Activated CD4-positive, alpha-beta memory T cell treated with anti-CD3 and anti-CD28 coated beads, Interleukin-2, amount 10 ng/mL, durations not matched to agents 7 days and 5 days (primary cell): ENCODE measurements around the gene STH. TPM values are rescaled to one million over a fixed set of nuclear protein-coding genes. Genes with fewer than 3 reads are reported as not detected.
"Not testable (repeated sequence)": the region's sequence is repeated elsewhere in the genome, so short reads cannot be mapped to it uniquely, and the experiment has no call there.

Source experiments
- CTCF ChIA-PET: fragments of 350-600 bp; sonication (Branson Sonifier 250); formaldehyde crosslinking; loops from one replicate; lab custom pipeline; 2021; ENCODE audit warnings: antibody characterized with exemption, inconsistent platforms; lab: Charles Lee
- POLR2A ChIA-PET: fragments of 350-600 bp; sonication (Branson Sonifier 250); formaldehyde crosslinking; loops from one replicate; lab custom pipeline; 2021; ENCODE audit warnings: antibody characterized with exemption; lab: Charles Lee
- DNase-seq: peaks from one replicate; pipeline ENCODE4 v3.0.0-alpha.2; 2020
- H3K27ac Mint-ChIP-seq: one replicate; pipeline ENCODE4 v1.8.0; 2021; ENCODE audit warnings: mild to moderate bottlenecking, mixed read lengths
- H3K27me3 Mint-ChIP-seq: one replicate; pipeline ENCODE4 v1.8.0; 2021; ENCODE audit warnings: mixed read lengths
- H3K36me3 Mint-ChIP-seq: one replicate; pipeline ENCODE4 v1.8.0; 2021; ENCODE audit warnings: low read depth, mixed read lengths
- H3K4me1 Mint-ChIP-seq: one replicate; pipeline ENCODE4 v1.8.0; 2021; ENCODE audit warnings: mixed read lengths
- H3K4me3 Mint-ChIP-seq: one replicate; pipeline ENCODE4 v1.8.0; 2021; ENCODE audit warnings: mild to moderate bottlenecking, mixed read lengths
- H3K9me3 Mint-ChIP-seq: one replicate; pipeline ENCODE4 v1.8.0; 2021; ENCODE audit warnings: mixed read lengths
- total RNA-seq, 2 experiments: library from RNA; stranded (reverse); gene quantifications; one replicate each; pipeline ENCODE4 v1.2.3, GENCODE V29; 2021

STH gene
- total RNA-seq = not detected

GRCh38 chr17:45998987-45999899 is at the start of gene STH:
Gene STH, plus strand, starts transcription at chr17:45999250. Its CDS starts 30 bp downstream, at chr17:45999280.
- Mint-ChIP-seq H3K4me3 (no peak within 1 kb of the TSS), H3K9me3 (no peaks in the 10 kb centered on the region), H3K36me3 (no peaks in the 10 kb centered on the region), H3K27ac (no peak within 1 kb of the TSS), H3K27me3 (no peaks in the 10 kb centered on the region), H3K4me1 (peaks cover 2% of the 10 kb centered on the region)
- no peak for DNase-seq
- POLR2A ChIA-PET = no interaction called here
- CTCF ChIA-PET = no interaction called here

GRCh38 chr17:45949755-45950320 is 49.2 kb upstream of the STH start:
- H3K36me3 Mint-ChIP-seq = no peaks in the 10 kb centered on the region
- CTCF ChIA-PET = interaction anchor here (0.9 to 1.9 kb wide), 7 partner anchors 10 to 310 kb away, joined by 4 to 7 read pairs (median 5); no protein-coding TSS in a partner anchor

GRCh38 chr17:45950888-45951287 is 48.2 kb upstream of the STH start:
- H3K36me3 Mint-ChIP-seq = no peaks in the 10 kb centered on the region
- ChIA-PET POLR2A (no interaction called here), CTCF (interaction anchor here (1.4 kb wide), 1 partner anchor 28 kb away, joined by 3 read pairs; no protein-coding TSS in a partner anchor)
- H3K4me1 Mint-ChIP-seq = peaks cover 12% of the 10 kb centered on the region
- H3K27ac Mint-ChIP-seq = no peak overlapping the region
- no peak for DNase-seq
- H3K27me3 Mint-ChIP-seq = peaks cover 24% of the 10 kb centered on the region
- no peaks in the 10 kb centered on the region for H3K9me3 Mint-ChIP-seq
- no peak overlapping the region for H3K4me3 Mint-ChIP-seq

More at GRCh38 chr17:45949755-45950320, 49.2 kb upstream of the STH start:
- Mint-ChIP-seq H3K4me1 (peaks cover 12% of the 10 kb centered on the region), H3K27me3 (peaks cover 24% of the 10 kb centered on the region), H3K27ac (no peak overlapping the region), H3K4me3 (no peak overlapping the region), H3K9me3 (no peaks in the 10 kb centered on the region)
- no peak for DNase-seq
- POLR2A ChIA-PET = no interaction called here

GRCh38 chr17:45951403-45951802 is 47.6 kb upstream of the STH start:
- CTCF ChIA-PET = interaction anchor here (1.4 kb wide), 1 partner anchor 27 kb away, joined by 3 read pairs; no protein-coding TSS in a partner anchor
- Mint-ChIP-seq H3K4me3 (no peak overlapping the region), H3K4me1 (peaks cover 12% of the 10 kb centered on the region), H3K27me3 (peaks cover 24% of the 10 kb centered on the region), H3K9me3 (no peaks in the 10 kb centered on the region), H3K36me3 (no peaks in the 10 kb centered on the region), H3K27ac (no peak overlapping the region)
- POLR2A ChIA-PET = no interaction called here
- no peak for DNase-seq

GRCh38 chr17:45951941-45952340 is 47.1 kb upstream of the STH start:
- Mint-ChIP-seq H3K27ac (no peak overlapping the region), H3K27me3 (peaks cover 24% of the 10 kb centered on the region), H3K4me1 (peaks cover 12% of the 10 kb centered on the region), H3K9me3 (no peaks in the 10 kb centered on the region), H3K36me3 (no peaks in the 10 kb centered on the region), H3K4me3 (no peak overlapping the region)
- DNase-seq = no peak
- CTCF ChIA-PET = interaction anchor here (1.4 kb wide), 1 partner anchor 27 kb away, joined by 3 read pairs; no protein-coding TSS in a partner anchor
- POLR2A ChIA-PET = no interaction called here

GRCh38 chr17:45952814-45953320 is 46.2 kb upstream of the STH start:
- Mint-ChIP-seq H3K27ac (no peak overlapping the region), H3K4me3 (no peak overlapping the region), H3K9me3 (no peaks in the 10 kb centered on the region), H3K36me3 (no peaks in the 10 kb centered on the region), H3K4me1 (peaks cover 12% of the 10 kb centered on the region), H3K27me3 (peaks cover 24% of the 10 kb centered on the region)
- ChIA-PET POLR2A (no interaction called here), CTCF (no interaction called here)
- DNase-seq = no peak

GRCh38 chr17:45953561-45953960 is 45.5 kb upstream of the STH start:
- CTCF ChIA-PET = no interaction called here
- Mint-ChIP-seq H3K4me3 (no peak overlapping the region), H3K36me3 (no peaks in the 10 kb centered on the region), H3K27ac (no peak overlapping the region), H3K4me1 (peaks cover 10% of the 10 kb centered on the region), H3K27me3 (peaks cover 24% of the 10 kb centered on the region), H3K9me3 (no peaks in the 10 kb centered on the region)
- no peak for DNase-seq
- POLR2A ChIA-PET = no interaction called here

GRCh38 chr17:45954914-45955313 is 44.1 kb upstream of the STH start:
- no peak overlapping the region for H3K27ac Mint-ChIP-seq
- H3K4me1 Mint-ChIP-seq = no peaks in the 10 kb centered on the region
- no peaks in the 10 kb centered on the region for H3K9me3 Mint-ChIP-seq
- no peak overlapping the region for H3K4me3 Mint-ChIP-seq
- no peaks in the 10 kb centered on the region for H3K36me3 Mint-ChIP-seq
- ChIA-PET CTCF (interaction anchor here (1.0 kb wide), 1 partner anchor 46 kb away, joined by 3 read pairs; no protein-coding TSS in a partner anchor), POLR2A (no interaction called here)
- H3K27me3 Mint-ChIP-seq = peaks cover 16% of the 10 kb centered on the region
- DNase-seq = no peak

- POLR2A ChIA-PET = no interaction called here
- no peaks in the 10 kb centered on the region for H3K36me3 Mint-ChIP-seq
- H3K27me3 Mint-ChIP-seq = peaks cover 15% of the 10 kb centered on the region
- H3K27ac Mint-ChIP-seq = no peak overlapping the region
- H3K4me1 Mint-ChIP-seq = no peaks in the 10 kb centered on the region
- DNase-seq = no peak
- CTCF ChIA-PET = no interaction called here
- H3K9me3 Mint-ChIP-seq = no peaks in the 10 kb centered on the region
- H3K4me3 Mint-ChIP-seq = no peak overlapping the region
These were observed 43.7 kb upstream of the STH start for GRCh38 chr17:45955326-45955725.

- Mint-ChIP-seq H3K27me3 (peaks cover 10% of the 10 kb centered on the region), H3K4me3 (no peak overlapping the region), H3K9me3 (no peaks in the 10 kb centered on the region), H3K27ac (no peak overlapping the region), H3K4me1 (no peaks in the 10 kb centered on the region), H3K36me3 (no peaks in the 10 kb centered on the region)
- ChIA-PET CTCF (no interaction called here), POLR2A (no interaction called here)
- DNase-seq = no peak
These were observed 43.0 kb upstream of the STH start for GRCh38 chr17:45956090-45956489.

GRCh38 chr17:45956746-45957145 is 42.3 kb upstream of the STH start:
- CTCF ChIA-PET, H3K36me3 Mint-ChIP-seq, H3K4me3 Mint-ChIP-seq, H3K4me1 Mint-ChIP-seq, H3K27me3 Mint-ChIP-seq, H3K9me3 Mint-ChIP-seq, H3K27ac Mint-ChIP-seq, DNase-seq, POLR2A ChIA-PET: not testable (repeated sequence)

GRCh38 chr17:45958307-45958706 is 40.7 kb upstream of the STH start:
- no peak overlapping the region for H3K4me3 Mint-ChIP-seq
- ChIA-PET POLR2A (no interaction called here), CTCF (no interaction called here)

GRCh38 chr17:45958994-45959665 is 39.9 kb upstream of the STH start:
- ChIA-PET CTCF (no interaction called here), POLR2A (no interaction called here)
- no peaks in the 10 kb centered on the region for H3K36me3 Mint-ChIP-seq
- no peaks in the 10 kb centered on the region for H3K27me3 Mint-ChIP-seq
- no peak overlapping the region for H3K27ac Mint-ChIP-seq
- H3K4me1 Mint-ChIP-seq = no peaks in the 10 kb centered on the region
- no peak for DNase-seq
- no peak overlapping the region for H3K4me3 Mint-ChIP-seq
- H3K9me3 Mint-ChIP-seq = no peaks in the 10 kb centered on the region

More at GRCh38 chr17:45958307-45958706, 40.7 kb upstream of the STH start:
- Mint-ChIP-seq H3K9me3 (no peaks in the 10 kb centered on the region), H3K27me3 (peaks cover 2% of the 10 kb centered on the region), H3K4me1 (no peaks in the 10 kb centered on the region), H3K36me3 (no peaks in the 10 kb centered on the region), H3K27ac (no peak overlapping the region)
- no peak for DNase-seq
